ENCODE data around the gene IGF2BP2. TPM values are rescaled to one million over a fixed set of nuclear protein-coding genes. Genes with fewer than 3 reads are reported as not detected.

IGF2BP2 gene
- total and polyA plus RNA-seq, 2 of the 13 experiments (the other 11 are each of a cell fraction or from before 2014, with no cell fraction given), result 6.5 to 46.0 TPM

DNA sequence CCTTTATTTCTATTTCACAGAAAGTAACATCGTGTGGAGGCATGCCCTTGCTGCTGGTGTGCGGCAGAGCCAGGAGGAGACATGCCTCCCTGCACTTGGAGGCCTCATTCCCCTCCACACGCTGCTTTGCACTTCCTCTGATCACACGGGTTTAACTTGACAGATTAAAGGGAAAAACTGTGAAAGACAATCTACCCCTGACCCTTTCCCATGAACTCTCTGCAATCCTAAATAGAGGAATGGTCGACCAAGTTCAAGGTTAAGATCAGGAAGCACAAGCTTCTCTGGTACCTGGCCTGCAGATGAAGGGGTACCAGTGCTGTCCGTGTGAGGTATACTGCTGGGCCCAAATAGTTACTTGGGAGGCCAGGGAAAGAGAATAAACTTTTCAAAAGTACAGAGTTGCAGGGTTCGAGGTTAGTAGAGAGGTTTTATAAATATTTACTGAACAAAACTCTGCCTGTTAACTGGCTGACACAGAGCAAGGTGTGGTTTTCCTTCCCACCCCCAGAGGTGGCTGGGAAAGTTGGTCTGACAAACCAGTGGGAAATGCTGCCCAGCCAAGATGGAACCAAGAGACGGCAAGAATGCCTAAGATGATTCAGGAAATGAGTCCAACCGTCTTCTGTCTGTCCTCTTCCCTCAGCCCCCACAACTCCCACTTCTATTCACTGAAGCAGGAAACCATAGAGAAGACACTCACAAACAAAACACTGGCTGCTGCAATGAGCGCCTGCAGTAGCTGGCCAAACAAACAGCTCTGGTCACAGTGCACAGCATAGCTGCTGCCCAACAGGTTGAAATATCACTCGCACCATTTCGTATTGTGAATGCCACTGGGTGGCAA is 79.6 kb downstream of the IGF2BP2 start (continued):
- TF ChIP-seq, protein P1, sequence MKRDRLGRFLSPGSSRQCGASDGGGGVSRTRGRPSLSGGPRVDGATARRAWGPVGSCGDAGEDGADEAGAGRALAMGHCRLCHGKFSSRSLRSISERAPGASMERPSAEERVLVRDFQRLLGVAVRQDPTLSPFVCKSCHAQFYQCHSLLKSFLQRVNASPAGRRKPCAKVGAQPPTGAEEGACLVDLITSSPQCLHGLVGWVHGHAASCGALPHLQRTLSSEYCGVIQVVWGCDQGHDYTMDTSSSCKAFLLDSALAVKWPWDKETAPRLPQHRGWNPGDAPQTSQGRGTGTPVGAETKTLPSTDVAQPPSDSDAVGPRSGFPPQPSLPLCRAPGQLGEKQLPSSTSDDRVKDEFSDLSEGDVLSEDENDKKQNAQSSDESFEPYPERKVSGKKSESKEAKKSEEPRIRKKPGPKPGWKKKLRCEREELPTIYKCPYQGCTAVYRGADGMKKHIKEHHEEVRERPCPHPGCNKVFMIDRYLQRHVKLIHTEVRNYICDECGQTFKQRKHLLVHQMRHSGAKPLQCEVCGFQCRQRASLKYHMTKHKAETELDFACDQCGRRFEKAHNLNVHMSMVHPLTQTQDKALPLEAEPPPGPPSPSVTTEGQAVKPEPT (CRISPR knock-in tag; IDR thresholded peaks at IDR 0.05; ENCODE audit: low read depth), result no peak
- peak; percentile 91 for TF ChIP-seq RARA (CRISPR knock-in tag; IDR thresholded peaks at IDR 0.05)
- TF ChIP-seq, protein P2, sequence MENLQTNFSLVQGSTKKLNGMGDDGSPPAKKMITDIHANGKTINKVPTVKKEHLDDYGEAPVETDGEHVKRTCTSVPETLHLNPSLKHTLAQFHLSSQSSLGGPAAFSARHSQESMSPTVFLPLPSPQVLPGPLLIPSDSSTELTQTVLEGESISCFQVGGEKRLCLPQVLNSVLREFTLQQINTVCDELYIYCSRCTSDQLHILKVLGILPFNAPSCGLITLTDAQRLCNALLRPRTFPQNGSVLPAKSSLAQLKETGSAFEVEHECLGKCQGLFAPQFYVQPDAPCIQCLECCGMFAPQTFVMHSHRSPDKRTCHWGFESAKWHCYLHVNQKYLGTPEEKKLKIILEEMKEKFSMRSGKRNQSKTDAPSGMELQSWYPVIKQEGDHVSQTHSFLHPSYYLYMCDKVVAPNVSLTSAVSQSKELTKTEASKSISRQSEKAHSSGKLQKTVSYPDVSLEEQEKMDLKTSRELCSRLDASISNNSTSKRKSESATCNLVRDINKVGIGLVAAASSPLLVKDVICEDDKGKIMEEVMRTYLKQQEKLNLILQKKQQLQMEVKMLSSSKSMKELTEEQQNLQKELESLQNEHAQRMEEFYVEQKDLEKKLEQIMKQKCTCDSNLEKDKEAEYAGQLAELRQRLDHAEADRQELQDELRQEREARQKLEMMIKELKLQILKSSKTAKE (CRISPR knock-in tag; IDR thresholded peaks at IDR 0.05; ENCODE audit: borderline replicate concordance), result peak; percentile 86
- no peak for TF ChIP-seq ZNF30 (CRISPR knock-in tag; IDR thresholded peaks at IDR 0.05)
- TF ChIP-seq ZKSCAN8 (CRISPR knock-in tag; IDR thresholded peaks at IDR 0.05; ENCODE audit: borderline replicate concordance), result no peak
- TF ChIP-seq, protein P3, sequence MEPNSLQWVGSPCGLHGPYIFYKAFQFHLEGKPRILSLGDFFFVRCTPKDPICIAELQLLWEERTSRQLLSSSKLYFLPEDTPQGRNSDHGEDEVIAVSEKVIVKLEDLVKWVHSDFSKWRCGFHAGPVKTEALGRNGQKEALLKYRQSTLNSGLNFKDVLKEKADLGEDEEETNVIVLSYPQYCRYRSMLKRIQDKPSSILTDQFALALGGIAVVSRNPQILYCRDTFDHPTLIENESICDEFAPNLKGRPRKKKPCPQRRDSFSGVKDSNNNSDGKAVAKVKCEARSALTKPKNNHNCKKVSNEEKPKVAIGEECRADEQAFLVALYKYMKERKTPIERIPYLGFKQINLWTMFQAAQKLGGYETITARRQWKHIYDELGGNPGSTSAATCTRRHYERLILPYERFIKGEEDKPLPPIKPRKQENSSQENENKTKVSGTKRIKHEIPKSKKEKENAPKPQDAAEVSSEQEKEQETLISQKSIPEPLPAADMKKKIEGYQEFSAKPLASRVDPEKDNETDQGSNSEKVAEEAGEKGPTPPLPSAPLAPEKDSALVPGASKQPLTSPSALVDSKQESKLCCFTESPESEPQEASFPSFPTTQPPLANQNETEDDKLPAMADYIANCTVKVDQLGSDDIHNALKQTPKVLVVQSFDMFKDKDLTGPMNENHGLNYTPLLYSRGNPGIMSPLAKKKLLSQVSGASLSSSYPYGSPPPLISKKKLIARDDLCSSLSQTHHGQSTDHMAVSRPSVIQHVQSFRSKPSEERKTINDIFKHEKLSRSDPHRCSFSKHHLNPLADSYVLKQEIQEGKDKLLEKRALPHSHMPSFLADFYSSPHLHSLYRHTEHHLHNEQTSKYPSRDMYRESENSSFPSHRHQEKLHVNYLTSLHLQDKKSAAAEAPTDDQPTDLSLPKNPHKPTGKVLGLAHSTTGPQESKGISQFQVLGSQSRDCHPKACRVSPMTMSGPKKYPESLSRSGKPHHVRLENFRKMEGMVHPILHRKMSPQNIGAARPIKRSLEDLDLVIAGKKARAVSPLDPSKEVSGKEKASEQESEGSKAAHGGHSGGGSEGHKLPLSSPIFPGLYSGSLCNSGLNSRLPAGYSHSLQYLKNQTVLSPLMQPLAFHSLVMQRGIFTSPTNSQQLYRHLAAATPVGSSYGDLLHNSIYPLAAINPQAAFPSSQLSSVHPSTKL (CRISPR knock-in tag; IDR thresholded peaks at IDR 0.05), result peak; percentile 42; the same call in 1 of the 2 replicates
- no peak for TF ChIP-seq DNMT1 (CRISPR knock-in tag; IDR thresholded peaks at IDR 0.05)
- TF ChIP-seq ZNF563 (CRISPR knock-in tag; IDR thresholded peaks at IDR 0.05), result no peak
- TF ChIP-seq, protein P4, sequence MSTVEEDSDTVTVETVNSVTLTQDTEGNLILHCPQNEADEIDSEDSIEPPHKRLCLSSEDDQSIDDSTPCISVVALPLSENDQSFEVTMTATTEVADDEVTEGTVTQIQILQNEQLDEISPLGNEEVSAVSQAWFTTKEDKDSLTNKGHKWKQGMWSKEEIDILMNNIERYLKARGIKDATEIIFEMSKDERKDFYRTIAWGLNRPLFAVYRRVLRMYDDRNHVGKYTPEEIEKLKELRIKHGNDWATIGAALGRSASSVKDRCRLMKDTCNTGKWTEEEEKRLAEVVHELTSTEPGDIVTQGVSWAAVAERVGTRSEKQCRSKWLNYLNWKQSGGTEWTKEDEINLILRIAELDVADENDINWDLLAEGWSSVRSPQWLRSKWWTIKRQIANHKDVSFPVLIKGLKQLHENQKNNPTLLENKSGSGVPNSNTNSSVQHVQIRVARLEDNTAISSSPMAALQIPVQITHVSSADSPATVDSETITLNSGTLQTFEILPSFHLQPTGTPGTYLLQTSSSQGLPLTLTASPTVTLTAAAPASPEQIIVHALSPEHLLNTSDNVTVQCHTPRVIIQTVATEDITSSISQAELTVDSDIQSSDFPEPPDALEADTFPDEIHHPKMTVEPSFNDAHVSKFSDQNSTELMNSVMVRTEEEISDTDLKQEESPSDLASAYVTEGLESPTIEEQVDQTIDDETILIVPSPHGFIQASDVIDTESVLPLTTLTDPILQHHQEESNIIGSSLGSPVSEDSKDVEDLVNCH (CRISPR knock-in tag; IDR thresholded peaks at IDR 0.05), result no peak
- peak; percentile 24; the same call in 1 of the 2 replicates for TF ChIP-seq ZNF205 (CRISPR knock-in tag; IDR thresholded peaks at IDR 0.05)
- no peak for TF ChIP-seq JUNB (CRISPR knock-in tag; IDR thresholded peaks at IDR 0.05; ENCODE audit: borderline replicate concordance)
- TF ChIP-seq, protein P5, sequence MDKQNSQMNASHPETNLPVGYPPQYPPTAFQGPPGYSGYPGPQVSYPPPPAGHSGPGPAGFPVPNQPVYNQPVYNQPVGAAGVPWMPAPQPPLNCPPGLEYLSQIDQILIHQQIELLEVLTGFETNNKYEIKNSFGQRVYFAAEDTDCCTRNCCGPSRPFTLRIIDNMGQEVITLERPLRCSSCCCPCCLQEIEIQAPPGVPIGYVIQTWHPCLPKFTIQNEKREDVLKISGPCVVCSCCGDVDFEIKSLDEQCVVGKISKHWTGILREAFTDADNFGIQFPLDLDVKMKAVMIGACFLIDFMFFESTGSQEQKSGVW (CRISPR knock-in tag; IDR thresholded peaks at IDR 0.05; ENCODE audit: borderline replicate concordance), result no peak
- TF ChIP-seq, protein P6, sequence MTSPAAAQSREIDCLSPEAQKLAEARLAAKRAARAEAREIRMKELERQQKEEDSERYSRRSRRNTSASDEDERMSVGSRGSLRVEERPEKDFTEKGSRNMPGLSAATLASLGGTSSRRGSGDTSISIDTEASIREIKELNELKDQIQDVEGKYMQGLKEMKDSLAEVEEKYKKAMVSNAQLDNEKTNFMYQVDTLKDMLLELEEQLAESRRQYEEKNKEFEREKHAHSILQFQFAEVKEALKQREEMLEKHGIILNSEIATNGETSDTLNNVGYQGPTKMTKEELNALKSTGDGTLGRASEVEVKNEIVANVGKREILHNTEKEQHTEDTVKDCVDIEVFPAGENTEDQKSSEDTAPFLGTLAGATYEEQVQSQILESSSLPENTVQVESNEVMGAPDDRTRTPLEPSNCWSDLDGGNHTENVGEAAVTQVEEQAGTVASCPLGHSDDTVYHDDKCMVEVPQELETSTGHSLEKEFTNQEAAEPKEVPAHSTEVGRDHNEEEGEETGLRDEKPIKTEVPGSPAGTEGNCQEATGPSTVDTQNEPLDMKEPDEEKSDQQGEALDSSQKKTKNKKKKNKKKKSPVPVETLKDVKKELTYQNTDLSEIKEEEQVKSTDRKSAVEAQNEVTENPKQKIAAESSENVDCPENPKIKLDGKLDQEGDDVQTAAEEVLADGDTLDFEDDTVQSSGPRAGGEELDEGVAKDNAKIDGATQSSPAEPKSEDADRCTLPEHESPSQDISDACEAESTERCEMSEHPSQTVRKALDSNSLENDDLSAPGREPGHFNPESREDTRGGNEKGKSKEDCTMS (CRISPR knock-in tag; conservative IDR thresholded peaks at IDR 0.05), result no peak
